Activated naive CD8-positive, alpha-beta T cell treated with anti-CD3 and anti-CD28 coated beads, Interleukin-2, amount 50 U/mL, for 24 hours (primary cell): ENCODE measurements around the gene NR4A2.
"Not testable (repeated sequence)": the region's sequence is repeated elsewhere in the genome, so short reads cannot be mapped to it uniquely, and the experiment has no call there.

Experiments
- ATAC-seq: fragments of 150-1000 bp; cut with Tn5 transposase; one replicate; pipeline ENCODE4 v1.10.0; 2021
- DNase-seq: peaks from one replicate; pipeline ENCODE4 v3.0.0; 2021
- H3K27ac Mint-ChIP-seq: one replicate; pipeline ENCODE4 v1.8.0; 2021; ENCODE audit warnings: mild to moderate bottlenecking, mixed read lengths
- H3K27me3 Mint-ChIP-seq: one replicate; pipeline ENCODE4 v1.8.0; 2021; ENCODE audit warnings: mixed read lengths
- H3K36me3 Mint-ChIP-seq: one replicate; pipeline ENCODE4 v1.8.0; 2021; ENCODE audit warnings: low read depth, mixed read lengths
- H3K4me1 Mint-ChIP-seq: one replicate; pipeline ENCODE4 v1.8.0; 2021; ENCODE audit warnings: mixed read lengths
- H3K4me3 Mint-ChIP-seq: one replicate; pipeline ENCODE4 v1.8.0; 2021; ENCODE audit warnings: mild to moderate bottlenecking, moderate library complexity, mixed read lengths
- H3K9me3 Mint-ChIP-seq: one replicate; pipeline ENCODE4 v1.8.0; 2021; ENCODE audit warnings: mixed read lengths

The NR4A2 gene

DNA sequence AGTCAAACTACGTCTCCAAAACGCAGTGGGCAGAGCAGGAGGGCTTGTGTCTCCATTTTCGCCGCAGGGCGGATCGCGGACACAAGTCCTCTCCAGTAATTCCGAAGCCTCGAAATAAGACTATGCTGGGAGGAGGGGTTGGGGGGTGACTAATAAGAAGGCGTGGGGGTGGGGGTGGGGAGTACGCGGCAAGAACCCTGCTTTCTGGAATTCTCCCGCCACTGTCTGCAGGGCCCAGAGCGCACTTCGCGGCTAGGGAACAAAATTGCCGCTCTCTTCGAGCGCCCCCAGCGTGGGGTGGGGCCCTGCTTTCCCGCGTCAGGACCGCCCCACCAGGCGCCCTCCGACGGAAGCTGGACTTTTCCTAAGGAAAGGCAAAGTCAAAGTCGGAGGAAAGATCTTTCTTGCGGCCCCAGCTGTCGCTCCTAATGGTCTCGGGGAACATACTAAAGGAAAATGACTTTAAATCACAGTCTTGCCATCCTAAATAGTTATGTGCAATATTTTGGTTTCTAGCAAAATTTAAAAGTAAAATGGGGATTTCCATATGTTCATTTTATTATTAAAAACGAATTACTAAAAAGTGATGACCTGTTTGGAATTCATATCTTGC lies 11.9 kb downstream of the NR4A2 start:
- Mint-ChIP-seq H3K36me3 (peaks cover 31% of the 10 kb centered on the region), H3K4me3 (peak overlapping the region; percentile 69), H3K4me1 (peaks cover 52% of the 10 kb centered on the region), H3K9me3 (no peaks in the 10 kb centered on the region), H3K27me3 (peaks cover 73% of the 10 kb centered on the region), H3K27ac (no peak overlapping the region)
- no peak for DNase-seq
- no peak for ATAC-seq

DNA sequence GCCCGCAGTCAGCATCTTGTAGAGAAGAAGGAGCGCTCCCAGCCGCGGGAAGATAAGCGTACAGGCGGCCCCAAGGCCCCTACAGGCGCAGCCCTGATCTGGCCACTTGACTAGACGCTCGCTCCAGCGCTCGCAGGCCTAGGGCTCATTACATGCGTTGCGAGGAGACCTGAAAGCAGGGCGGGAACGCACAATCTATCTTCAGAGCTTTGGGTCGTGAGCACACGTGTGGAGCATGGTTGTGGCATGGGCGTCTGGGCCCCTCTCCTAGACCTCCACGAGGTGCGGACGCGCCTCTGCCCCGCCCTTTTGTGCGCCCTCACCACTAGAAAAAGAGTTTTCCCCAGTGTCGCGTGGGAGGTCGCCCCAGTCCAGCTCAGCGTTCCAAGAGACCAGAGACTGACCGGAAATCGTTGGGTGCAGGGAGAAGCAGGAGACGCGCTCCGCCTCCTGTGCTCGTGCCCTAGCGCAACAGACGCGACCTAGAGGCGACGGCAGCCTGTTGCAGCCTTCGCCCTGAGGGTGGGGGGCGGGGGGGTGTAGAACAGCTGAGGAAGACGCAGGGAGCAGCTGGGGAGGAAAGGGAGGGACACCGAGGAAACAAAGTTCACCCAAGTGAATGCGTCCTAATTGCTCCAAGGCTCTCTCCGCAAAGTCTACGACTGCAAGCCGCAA lies 12.6 kb downstream of the NR4A2 start:
- no peaks in the 10 kb centered on the region for H3K9me3 Mint-ChIP-seq
- H3K27ac Mint-ChIP-seq, result no peak overlapping the region
- no peak for ATAC-seq
- H3K4me3 Mint-ChIP-seq, result peak overlapping the region; percentile 56
- H3K36me3 Mint-ChIP-seq, result peaks cover 25% of the 10 kb centered on the region
- H3K27me3 Mint-ChIP-seq, result peaks cover 77% of the 10 kb centered on the region
- no peak for DNase-seq
- H3K4me1 Mint-ChIP-seq, result peaks cover 47% of the 10 kb centered on the region

DNA sequence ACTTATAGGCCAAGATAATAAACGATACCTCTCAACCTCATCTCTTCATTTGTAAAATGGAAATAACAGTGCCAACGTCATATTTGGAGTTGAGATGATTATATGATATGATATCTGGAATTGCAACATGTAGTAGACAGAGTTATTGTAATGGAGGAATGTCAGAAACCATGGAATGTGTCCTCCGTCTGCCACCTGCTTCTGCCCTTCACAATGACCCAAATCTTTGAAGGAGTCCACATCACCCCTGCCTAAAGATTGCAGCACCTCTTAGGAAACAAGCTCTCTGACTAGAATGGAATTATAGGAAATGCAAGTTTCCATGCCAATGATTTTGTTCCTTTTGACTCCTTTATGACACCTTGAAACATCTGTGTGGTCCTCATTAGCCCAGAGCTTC lies 14.9 kb downstream of the NR4A2 start:
- no peak overlapping the region for H3K27ac Mint-ChIP-seq
- H3K4me1 Mint-ChIP-seq, result peaks cover 35% of the 10 kb centered on the region
- ATAC-seq, result no peak
- peaks cover 4% of the 10 kb centered on the region for H3K36me3 Mint-ChIP-seq
- no peaks in the 10 kb centered on the region for H3K9me3 Mint-ChIP-seq
- DNase-seq, result no peak
- no peak overlapping the region for H3K4me3 Mint-ChIP-seq
- H3K27me3 Mint-ChIP-seq, result peaks cover 78% of the 10 kb centered on the region

DNA sequence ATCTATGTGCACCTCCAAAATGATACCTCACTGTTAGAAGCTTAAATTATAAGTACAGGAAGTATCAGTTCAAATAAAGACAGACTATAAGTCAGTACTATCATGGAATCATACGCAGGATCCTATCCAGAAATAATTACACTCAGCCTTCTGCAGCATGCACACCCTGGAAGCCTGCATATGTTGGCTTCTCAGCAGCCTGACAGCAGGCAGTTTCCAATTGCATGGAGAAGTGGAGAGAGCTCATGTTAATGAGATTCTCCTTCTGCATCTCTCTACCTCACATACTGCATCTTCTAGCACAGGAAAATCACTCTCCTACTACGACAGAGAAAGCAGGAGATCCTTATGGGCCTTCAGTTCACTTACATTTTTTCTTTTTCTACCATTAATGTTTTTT lies 20.5 kb downstream of the NR4A2 start:
- DNase-seq (no peak), ATAC-seq (no peak)
- H3K4me3 Mint-ChIP-seq, result no peak overlapping the region
- no peaks in the 10 kb centered on the region for H3K9me3 Mint-ChIP-seq
- peaks cover 43% of the 10 kb centered on the region for H3K27me3 Mint-ChIP-seq
- no peaks in the 10 kb centered on the region for H3K36me3 Mint-ChIP-seq
- H3K4me1 Mint-ChIP-seq, result peaks cover 13% of the 10 kb centered on the region
- no peak overlapping the region for H3K27ac Mint-ChIP-seq

DNA sequence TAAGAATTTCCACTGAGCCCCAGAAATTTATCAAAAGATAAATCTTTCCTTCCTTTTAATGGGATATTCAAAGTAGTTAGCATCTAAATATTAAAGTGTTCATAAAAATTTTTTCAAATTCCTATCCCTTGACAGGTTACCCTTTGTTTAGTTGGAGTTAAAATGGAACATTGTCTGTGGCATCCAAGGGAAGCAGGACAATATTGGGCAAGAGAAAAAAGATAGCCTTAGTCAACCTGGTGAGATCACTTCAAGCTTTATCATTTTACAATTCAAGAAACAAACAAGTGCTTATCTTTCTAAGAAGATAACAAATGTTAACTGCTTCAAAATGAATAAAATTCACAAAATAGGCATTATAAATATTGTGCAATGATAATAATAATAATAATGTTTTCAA lies 21.7 kb downstream of the NR4A2 start:
- Mint-ChIP-seq H3K9me3 (no peaks in the 10 kb centered on the region), H3K27me3 (peaks cover 44% of the 10 kb centered on the region), H3K4me3 (no peak overlapping the region), H3K27ac (no peak overlapping the region), H3K4me1 (peaks cover 13% of the 10 kb centered on the region), H3K36me3 (no peaks in the 10 kb centered on the region)
- DNase-seq (no peak), ATAC-seq (no peak)

DNA sequence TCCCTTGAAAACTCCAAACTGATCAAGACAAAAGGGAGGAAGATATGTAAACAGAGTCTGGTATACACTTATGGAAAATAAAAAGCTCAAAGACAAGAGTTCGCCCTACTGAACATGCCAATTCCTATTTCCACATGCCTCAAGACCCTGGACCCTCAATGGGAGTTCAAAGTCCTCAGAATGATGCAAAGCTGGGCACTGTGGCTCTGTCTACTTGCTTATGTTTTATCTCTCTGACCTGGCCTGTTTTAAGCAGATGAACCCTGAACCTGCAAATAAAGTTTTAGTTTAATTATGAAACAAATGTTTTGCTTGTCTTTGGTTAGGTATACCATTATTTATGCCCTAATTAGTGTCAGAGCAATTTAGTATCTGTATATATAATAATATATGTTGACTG lies 22.6 kb downstream of the NR4A2 start:
- ATAC-seq (no peak), DNase-seq (no peak)
- peaks cover 13% of the 10 kb centered on the region for H3K4me1 Mint-ChIP-seq
- peaks cover 41% of the 10 kb centered on the region for H3K27me3 Mint-ChIP-seq
- no peaks in the 10 kb centered on the region for H3K9me3 Mint-ChIP-seq
- H3K36me3 Mint-ChIP-seq, result no peaks in the 10 kb centered on the region
- no peak overlapping the region for H3K27ac Mint-ChIP-seq
- H3K4me3 Mint-ChIP-seq, result no peak overlapping the region

DNA sequence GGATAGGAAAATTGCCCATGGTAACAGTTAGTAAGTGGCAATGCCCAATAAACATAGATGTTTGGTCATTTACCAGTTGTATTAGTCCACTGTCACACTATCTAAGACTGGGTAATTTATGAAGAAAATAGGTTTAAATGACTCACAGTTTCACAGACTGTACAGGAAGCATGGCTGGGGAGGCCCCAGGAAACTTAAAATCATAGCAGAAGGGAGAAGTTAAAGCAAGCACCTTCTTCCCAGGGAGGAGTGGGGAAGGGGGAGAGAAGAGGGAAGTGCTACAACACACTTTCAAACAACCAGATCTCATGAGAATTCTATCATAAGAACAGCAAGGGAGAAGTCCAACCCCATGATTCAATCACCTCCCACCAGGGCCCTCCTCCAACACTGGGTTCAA lies 23.4 kb downstream of the NR4A2 start:
- DNase-seq, result no peak
- H3K27ac Mint-ChIP-seq, result peak overlapping the region; percentile 37
- no peaks in the 10 kb centered on the region for H3K9me3 Mint-ChIP-seq
- peaks cover 13% of the 10 kb centered on the region for H3K4me1 Mint-ChIP-seq
- ATAC-seq, result peak; percentile 75
- H3K27me3 Mint-ChIP-seq, result peaks cover 39% of the 10 kb centered on the region
- H3K4me3 Mint-ChIP-seq, result no peak overlapping the region
- H3K36me3 Mint-ChIP-seq, result no peaks in the 10 kb centered on the region

DNA sequence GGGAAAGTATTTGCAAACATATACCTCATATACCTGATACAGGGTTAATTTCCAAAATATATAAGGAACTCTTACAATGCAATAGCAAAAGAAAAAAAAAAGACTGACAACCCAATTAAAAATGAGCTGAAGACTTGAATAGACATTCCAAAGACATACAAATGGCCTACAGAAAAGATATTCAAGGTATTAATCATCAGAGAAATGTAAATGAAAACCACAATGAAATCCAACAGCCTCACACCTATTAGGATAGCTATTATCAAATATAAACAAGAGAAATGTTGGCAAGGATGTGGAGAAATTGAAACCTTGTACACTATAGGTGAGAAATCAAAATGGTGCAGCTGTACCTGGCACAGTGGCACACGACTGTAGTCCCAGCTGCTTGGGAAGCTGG lies 25.7 kb downstream of the NR4A2 start:
- no peak overlapping the region for H3K4me3 Mint-ChIP-seq
- ATAC-seq, result no peak
- H3K9me3 Mint-ChIP-seq, result no peaks in the 10 kb centered on the region
- peaks cover 26% of the 10 kb centered on the region for H3K27me3 Mint-ChIP-seq
- no peak for DNase-seq
- no peak overlapping the region for H3K27ac Mint-ChIP-seq
- H3K4me1 Mint-ChIP-seq, result peaks cover 10% of the 10 kb centered on the region
- no peaks in the 10 kb centered on the region for H3K36me3 Mint-ChIP-seq

DNA sequence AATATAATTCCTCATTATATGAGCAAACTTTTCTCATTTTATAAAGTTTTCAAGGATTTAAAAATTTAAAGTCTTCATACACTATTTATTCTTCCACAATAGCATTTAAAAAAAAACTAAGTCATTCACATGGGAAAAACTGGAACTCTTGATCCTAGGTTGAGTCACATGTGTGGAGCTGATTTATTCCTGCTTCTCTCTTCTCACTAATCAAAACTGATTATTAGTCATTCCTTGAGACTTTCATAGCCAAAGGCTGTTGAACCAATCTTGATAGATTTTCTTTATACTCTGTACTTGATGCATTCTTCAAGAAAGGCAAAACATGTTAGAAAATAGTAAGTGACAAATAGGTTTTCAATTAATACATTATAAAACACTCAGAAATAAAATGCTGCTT lies 27.4 kb downstream of the NR4A2 start:
- DNase-seq (no peak), ATAC-seq (no peak)
- Mint-ChIP-seq H3K27me3 (peaks cover 21% of the 10 kb centered on the region), H3K27ac (no peak overlapping the region), H3K36me3 (no peaks in the 10 kb centered on the region), H3K9me3 (peaks cover under 1% of the 10 kb centered on the region), H3K4me1 (peaks cover 10% of the 10 kb centered on the region), H3K4me3 (no peak overlapping the region)

DNA sequence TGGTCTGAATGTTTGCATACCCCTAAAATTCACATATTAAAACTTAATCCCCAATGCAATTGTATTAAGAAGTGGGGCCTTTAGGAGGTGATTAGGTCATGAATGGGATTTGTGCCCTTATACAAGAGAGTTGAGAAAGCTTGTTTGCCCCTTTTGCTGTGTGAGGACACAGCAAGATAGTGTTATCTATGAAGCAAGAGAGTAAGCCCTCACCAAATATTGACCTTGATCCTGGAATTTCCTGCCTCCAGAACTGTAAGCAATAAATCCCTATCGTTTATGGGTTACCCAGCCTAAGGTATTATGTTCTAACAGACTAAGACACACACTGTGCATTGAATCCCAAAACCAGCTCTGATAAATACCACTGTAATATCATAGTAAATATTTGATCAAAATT lies 32.2 kb downstream of the NR4A2 start:
- Mint-ChIP-seq H3K4me3 (no peak overlapping the region), H3K36me3 (no peaks in the 10 kb centered on the region), H3K4me1 (no peaks in the 10 kb centered on the region), H3K27ac (no peak overlapping the region), H3K27me3 (peaks cover 9% of the 10 kb centered on the region), H3K9me3 (peaks cover 4% of the 10 kb centered on the region)
- ATAC-seq (no peak), DNase-seq (no peak)

DNA sequence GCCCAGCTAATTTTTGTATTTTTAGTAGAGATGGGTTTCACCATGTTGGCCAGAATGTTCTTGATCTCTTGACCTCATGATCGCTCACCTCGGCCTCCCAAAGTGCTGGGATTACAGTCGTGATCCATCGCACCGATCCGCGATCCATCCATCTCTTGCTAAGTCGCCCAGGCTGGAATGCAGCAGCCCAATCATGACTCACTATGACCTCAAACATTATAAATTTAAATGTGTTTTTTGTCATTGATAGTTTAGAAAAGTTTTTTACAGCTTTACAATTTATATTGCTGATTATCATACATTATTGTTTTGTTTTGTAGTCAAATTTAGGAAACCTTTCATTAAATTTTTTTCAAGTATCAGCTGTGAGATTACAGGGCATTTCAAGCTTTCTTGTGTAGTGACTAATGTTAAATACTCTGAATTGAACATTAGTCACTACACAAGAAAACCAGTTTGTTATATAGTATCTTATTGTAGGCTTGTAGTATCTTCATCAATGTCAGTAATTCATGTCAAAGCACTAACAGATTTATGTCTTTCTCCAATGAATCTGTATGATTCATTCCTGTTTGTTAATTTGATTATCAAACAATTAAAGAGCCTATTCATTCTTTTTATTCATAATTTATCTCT lies 37.5 kb downstream of the NR4A2 start:
- no peaks in the 10 kb centered on the region for H3K36me3 Mint-ChIP-seq
- DNase-seq (no peak), ATAC-seq (no peak)
- H3K27me3 Mint-ChIP-seq, result peaks cover 7% of the 10 kb centered on the region
- peaks cover 3% of the 10 kb centered on the region for H3K9me3 Mint-ChIP-seq
- no peak overlapping the region for H3K27ac Mint-ChIP-seq
- H3K4me1 Mint-ChIP-seq, result no peaks in the 10 kb centered on the region
- H3K4me3 Mint-ChIP-seq, result no peak overlapping the region

DNA sequence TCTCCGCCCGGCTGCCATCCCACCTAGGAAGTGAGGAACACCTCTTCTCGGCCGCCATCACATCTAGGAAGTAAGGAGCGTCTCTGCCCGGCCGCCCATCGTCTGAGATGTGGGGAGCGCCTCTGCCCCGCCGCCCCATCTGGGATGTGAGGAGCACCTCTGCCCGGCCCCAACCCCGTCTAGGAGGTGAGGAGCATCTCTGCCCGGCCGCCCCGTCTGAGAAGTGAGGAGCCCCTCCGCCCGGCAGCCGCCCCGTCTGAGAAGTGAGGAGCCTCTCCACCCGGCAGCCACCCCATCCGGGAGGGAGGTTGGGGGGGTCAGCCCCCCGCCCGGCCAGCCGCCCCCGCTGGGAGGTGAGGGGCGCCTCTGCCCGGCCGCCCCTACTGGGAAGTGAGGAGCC lies 39.1 kb downstream of the NR4A2 start:
- not testable (repeated sequence) for ATAC-seq, H3K27ac Mint-ChIP-seq, H3K36me3 Mint-ChIP-seq, H3K4me3 Mint-ChIP-seq, DNase-seq, H3K9me3 Mint-ChIP-seq, H3K4me1 Mint-ChIP-seq
- H3K27me3 Mint-ChIP-seq, result peaks cover 13% of the 10 kb centered on the region

DNA sequence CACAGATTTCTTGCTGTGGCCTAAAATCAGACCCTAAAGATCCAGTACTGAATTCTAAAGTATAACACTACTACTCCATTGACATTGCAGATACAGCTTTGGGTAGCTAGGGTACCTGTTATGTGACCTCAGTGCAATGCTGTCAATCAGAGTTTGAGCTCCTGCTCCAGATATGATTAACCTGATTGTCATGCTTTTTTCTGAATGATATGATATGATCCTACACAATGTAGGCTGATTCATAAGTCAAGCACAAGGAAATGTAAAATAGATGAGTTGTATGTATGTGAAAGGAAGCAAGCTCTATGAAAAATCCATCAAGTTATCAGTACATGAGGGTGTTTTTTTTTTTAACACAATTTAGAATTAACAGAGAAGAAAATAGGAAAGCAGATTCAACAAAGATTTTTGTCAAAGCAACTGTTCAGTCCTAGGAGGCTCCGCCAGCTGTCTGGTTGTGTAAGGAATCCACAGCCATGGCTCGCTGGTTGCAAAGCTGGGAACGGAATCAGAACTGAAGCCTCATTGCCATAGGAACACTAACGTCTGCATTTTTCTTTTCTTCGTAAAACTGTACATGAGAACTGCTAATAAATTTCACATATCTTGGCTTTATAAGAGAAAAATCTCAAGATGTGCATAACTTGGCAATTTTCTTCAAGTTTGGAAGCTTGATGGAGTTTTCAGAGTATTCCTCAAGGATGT lies 52.9 kb downstream of the NR4A2 start:
- H3K27ac Mint-ChIP-seq, result no peak overlapping the region
- no peaks in the 10 kb centered on the region for H3K36me3 Mint-ChIP-seq
- no peaks in the 10 kb centered on the region for H3K4me1 Mint-ChIP-seq
- no peak overlapping the region for H3K4me3 Mint-ChIP-seq
- ATAC-seq (no peak), DNase-seq (no peak)
- H3K9me3 Mint-ChIP-seq, result no peaks in the 10 kb centered on the region
- peaks cover 21% of the 10 kb centered on the region for H3K27me3 Mint-ChIP-seq
